Measurements from ENCODE around the gene DDN. TPM values are rescaled to one million over a fixed set of nuclear protein-coding genes. Genes with fewer than 3 reads are reported as not detected.

Gene DDN
- total and polyA plus RNA-seq, 2 donors from 2014 or later = 27.0 TPM; not detected in 1

DNA sequence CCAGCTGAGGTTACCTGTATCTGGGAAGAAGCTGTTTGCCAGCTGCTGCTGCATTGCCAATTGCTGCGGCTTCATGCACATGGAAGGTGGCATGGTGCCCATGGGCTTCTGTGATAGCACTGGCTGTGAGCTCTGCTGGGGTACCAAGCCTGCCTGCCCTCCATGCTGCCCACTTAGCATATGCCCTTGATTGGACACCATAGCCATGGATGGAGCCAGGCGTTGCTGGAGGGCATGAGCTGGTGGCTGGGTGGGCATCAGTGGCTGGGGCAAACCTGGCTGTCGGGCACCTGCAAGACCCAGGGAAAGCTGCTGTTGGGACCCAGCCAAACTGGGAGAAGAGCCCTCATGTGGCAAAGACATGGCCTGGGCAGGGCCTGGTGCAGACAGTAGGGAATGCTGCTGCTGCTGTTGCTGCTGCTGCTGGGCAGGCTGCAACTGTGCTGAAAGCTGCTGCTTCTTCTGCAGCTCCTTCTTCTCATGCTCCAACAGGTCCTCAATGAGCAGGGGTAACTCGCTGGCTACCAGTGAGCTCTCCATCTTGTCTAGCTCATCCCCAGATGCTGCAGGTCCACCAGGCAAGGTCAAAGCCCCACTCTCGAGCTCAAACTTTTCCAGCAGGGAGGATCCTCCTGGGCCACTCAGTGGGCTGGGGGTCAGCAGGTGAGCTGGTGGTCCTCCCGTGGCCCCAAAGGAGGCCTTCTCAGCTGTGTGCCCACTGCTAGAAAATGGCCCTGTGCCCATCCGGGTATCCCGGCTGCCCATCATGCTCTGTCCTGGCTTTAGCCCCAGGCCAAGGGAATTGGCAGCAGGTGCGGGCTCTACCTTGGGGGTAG, 38.2 kb upstream of the DDN start:
- Histone ChIP-seq H3K27me3 (ENCODE audit: control insufficient read depth, insufficient read depth, low read length) (no peaks in the 10 kb centered on the region), H3K27ac (ENCODE audit: low read depth in 2 of 2, low read length in 2 of 2) (no peak overlapping the region), H3K4me3 (ENCODE audit: low read length in 3 of 3) (no peak overlapping the region), H3K4me1 (ENCODE audit: control insufficient read depth in 2 of 3, insufficient read depth in 2 of 3, low read depth in 1 of 3, low read length in 3 of 3) (no peaks in the 10 kb centered on the region), H3K36me3 (ENCODE audit: control insufficient read depth in 2 of 3, insufficient read depth in 3 of 3, low read length in 3 of 3) (peaks cover 0 to 53% (median 46%) of the 10 kb centered on the region in 3 donors), H3K9ac (ENCODE audit: low read length in 3 of 3) (no peak overlapping the region), H3K9me3 (ENCODE audit: control insufficient read depth in 2 of 3, insufficient read depth in 1 of 3, low read length in 3 of 3) (no peaks in the 10 kb centered on the region)
- DNase-seq (peak in 1 of 5 donors; percentile 62), FAIRE-seq (no peak)
- intact Hi-C loops (cut with DNase I) = no loop called here
- TF ChIP-seq, protein P1, sequence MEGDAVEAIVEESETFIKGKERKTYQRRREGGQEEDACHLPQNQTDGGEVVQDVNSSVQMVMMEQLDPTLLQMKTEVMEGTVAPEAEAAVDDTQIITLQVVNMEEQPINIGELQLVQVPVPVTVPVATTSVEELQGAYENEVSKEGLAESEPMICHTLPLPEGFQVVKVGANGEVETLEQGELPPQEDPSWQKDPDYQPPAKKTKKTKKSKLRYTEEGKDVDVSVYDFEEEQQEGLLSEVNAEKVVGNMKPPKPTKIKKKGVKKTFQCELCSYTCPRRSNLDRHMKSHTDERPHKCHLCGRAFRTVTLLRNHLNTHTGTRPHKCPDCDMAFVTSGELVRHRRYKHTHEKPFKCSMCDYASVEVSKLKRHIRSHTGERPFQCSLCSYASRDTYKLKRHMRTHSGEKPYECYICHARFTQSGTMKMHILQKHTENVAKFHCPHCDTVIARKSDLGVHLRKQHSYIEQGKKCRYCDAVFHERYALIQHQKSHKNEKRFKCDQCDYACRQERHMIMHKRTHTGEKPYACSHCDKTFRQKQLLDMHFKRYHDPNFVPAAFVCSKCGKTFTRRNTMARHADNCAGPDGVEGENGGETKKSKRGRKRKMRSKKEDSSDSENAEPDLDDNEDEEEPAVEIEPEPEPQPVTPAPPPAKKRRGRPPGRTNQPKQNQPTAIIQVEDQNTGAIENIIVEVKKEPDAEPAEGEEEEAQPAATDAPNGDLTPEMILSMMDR (IDR thresholded peaks at IDR 0.05; ENCODE audit: borderline replicate concordance, extremely low read depth, insufficient read depth) = no peak

DNA sequence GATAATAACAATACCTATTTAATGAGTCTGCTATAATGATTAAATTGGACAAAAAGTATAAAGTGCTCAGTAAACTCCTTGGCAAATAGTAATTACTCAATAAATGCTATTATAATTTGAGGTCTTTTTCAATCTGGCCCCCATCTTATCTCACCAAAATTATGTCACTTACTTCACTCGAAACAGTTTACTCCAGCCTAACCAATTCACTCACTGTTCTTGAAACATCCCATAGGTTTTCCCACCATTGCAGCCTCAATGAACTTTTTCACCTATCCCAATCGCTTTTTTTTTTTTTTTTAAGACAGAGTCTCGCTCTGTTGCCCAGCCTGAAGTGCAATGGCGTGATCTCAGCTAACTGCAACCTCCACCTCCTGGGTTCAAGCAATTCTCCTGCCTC, 36.9 kb upstream of the DDN start:
- TF ChIP-seq, protein P1 (IDR thresholded peaks at IDR 0.05; ENCODE audit: borderline replicate concordance, extremely low read depth, insufficient read depth) = no peak
- FAIRE-seq = no peak
- H3K36me3 ChIP-seq (ENCODE audit: control insufficient read depth in 2 of 3, insufficient read depth in 3 of 3, low read length in 3 of 3) = peaks cover 0 to 61% (median 43%) of the 10 kb centered on the region in 3 donors

DNA sequence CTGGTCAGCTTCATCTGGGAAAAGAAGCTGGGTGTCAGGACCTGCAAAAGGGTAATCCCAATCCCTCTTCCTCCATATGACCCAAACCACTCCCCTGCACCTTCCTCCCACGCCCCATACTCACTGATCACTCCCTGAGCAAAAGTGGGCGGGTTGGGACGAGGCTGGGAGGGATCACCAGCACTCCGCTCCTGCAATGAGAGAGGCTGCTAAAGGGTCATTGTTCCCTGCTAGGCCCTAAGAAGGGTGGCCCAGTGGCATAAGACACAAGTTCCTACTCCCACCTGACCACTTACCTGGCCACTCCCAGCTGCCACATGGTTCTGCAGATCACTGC, 35.1 kb upstream of the DDN start:
- FAIRE-seq (no peak), DNase-seq (peak in 1 of 5 donors; percentile 37)
- Histone ChIP-seq H3K27me3 (ENCODE audit: control insufficient read depth, insufficient read depth, low read length) (no peaks in the 10 kb centered on the region), H3K9me3 (ENCODE audit: control insufficient read depth in 2 of 3, insufficient read depth in 1 of 3, low read length in 3 of 3) (no peaks in the 10 kb centered on the region), H3K27ac (ENCODE audit: low read depth in 2 of 2, low read length in 2 of 2) (no peak overlapping the region), H3K36me3 (ENCODE audit: control insufficient read depth in 2 of 3, insufficient read depth in 3 of 3, low read length in 3 of 3) (peaks cover 0 to 49% (median 42%) of the 10 kb centered on the region in 3 donors), H3K4me3 (ENCODE audit: low read length in 3 of 3) (no peak overlapping the region), H3K9ac (ENCODE audit: low read length in 3 of 3) (no peak overlapping the region), H3K4me1 (ENCODE audit: control insufficient read depth in 2 of 3, insufficient read depth in 2 of 3, low read depth in 1 of 3, low read length in 3 of 3) (no peaks in the 10 kb centered on the region)
- intact Hi-C loops (cut with DNase I) = no loop called here
- TF ChIP-seq, protein P1 (IDR thresholded peaks at IDR 0.05; ENCODE audit: borderline replicate concordance, extremely low read depth, insufficient read depth) = no peak

More for the DNA sequence above, 36.9 kb upstream of the DDN start:
- Histone ChIP-seq H3K9ac (ENCODE audit: low read length in 3 of 3) (no peak overlapping the region), H3K27me3 (ENCODE audit: control insufficient read depth, insufficient read depth, low read length) (no peaks in the 10 kb centered on the region), H3K9me3 (ENCODE audit: control insufficient read depth in 2 of 3, insufficient read depth in 1 of 3, low read length in 3 of 3) (no peaks in the 10 kb centered on the region), H3K4me1 (ENCODE audit: control insufficient read depth in 2 of 3, insufficient read depth in 2 of 3, low read depth in 1 of 3, low read length in 3 of 3) (no peaks in the 10 kb centered on the region), H3K27ac (ENCODE audit: low read depth in 2 of 2, low read length in 2 of 2) (no peak overlapping the region), H3K4me3 (ENCODE audit: low read length in 3 of 3) (no peak overlapping the region)
- DNase-seq = no peak
- intact Hi-C loops (cut with DNase I) = no loop called here
